A549 (cell line): Measurements from ENCODE around the gene CEBPB.
"Not testable (repeated sequence)": the region's sequence is repeated elsewhere in the genome, so short reads cannot be mapped to it uniquely, and the experiment has no call there.

ENCODE experiments used
- BHLHE40 ChIP-seq: IDR thresholded peaks from 2 replicates; pipeline ENCODE4 v1.6.1; 2012; ENCODE audit warnings: low read depth, low read length, inconsistent platforms
- CEBPB ChIP-seq, 2 experiments: fragments of >200 bp in 1 of 2; sonication (Bioruptor Twin) in 1 of 2; formaldehyde crosslinking in 1 of 2; IDR thresholded peaks; 2 replicates each; pipeline ENCODE4 v1.6.1; 2012 to 2016
- EP300 ChIP-seq, 2 experiments: fragments of >200 bp; sonication (Bioruptor Twin); formaldehyde crosslinking; IDR thresholded peaks; 2 replicates in 1 of 2; 3 replicates in 1 of 2; pipeline ENCODE4 v1.6.1; 2016 to 2017
- KDM1A ChIP-seq: fragments of 200-600 bp; sonication (generic); IDR thresholded peaks from 2 replicates; pipeline ENCODE4 v1.6.1; 2016; ENCODE audit warnings: low read depth, mild to moderate bottlenecking
- MAZ ChIP-seq: fragments of 150-350 bp; IDR thresholded peaks from 2 replicates; pipeline ENCODE4 v1.6.1; 2014; ENCODE audit warnings: antibody characterized with exemption, low read depth, low read length, borderline replicate concordance
- MYC ChIP-seq: IDR thresholded peaks from 2 replicates; pipeline ENCODE4 v1.6.1; 2012; ENCODE audit warnings: mild to moderate bottlenecking, inconsistent platforms, low read length, improper control_type of control experiment, borderline replicate concordance
- NFE2L2 ChIP-seq: fragments of 150-350 bp; conservative IDR thresholded peaks from 2 replicates; pipeline ENCODE4 v1.6.1; 2014; ENCODE audit warnings: low read length
- POLR2A ChIP-seq: IDR thresholded peaks from 2 replicates; pipeline ENCODE4 v1.6.1; 2012; ENCODE audit warnings: mild to moderate bottlenecking, low read length
- RAD21 ChIP-seq, 2 experiments: fragments of >200 bp in 1 of 2; sonication (Bioruptor Twin) in 1 of 2; formaldehyde crosslinking in 1 of 2; IDR thresholded peaks in 1 of 2; conservative IDR thresholded peaks in 1 of 2; 2 replicates in 1 of 2; 3 replicates in 1 of 2; pipeline ENCODE4 v1.6.1; 2012 to 2018; ENCODE audit warnings: inconsistent platforms in 1 of 2
- TF ChIP-seq, protein P1 (sequence below): fragments of >200 bp; sonication (Bioruptor Twin); formaldehyde crosslinking; IDR thresholded peaks from 3 replicates; pipeline ENCODE4 v1.5.1; 2016
- TF ChIP-seq, protein P2 (sequence below): fragments of 200-600 bp; sonication (generic); IDR thresholded peaks from 2 replicates; pipeline ENCODE4 v1.6.1; 2016; ENCODE audit warnings: antibody characterized with exemption, mild to moderate bottlenecking, moderate library complexity

GRCh38 chr20:50208815-50209214, 18.2 kb downstream of the CEBPB start:
- TF ChIP-seq, protein P1, sequence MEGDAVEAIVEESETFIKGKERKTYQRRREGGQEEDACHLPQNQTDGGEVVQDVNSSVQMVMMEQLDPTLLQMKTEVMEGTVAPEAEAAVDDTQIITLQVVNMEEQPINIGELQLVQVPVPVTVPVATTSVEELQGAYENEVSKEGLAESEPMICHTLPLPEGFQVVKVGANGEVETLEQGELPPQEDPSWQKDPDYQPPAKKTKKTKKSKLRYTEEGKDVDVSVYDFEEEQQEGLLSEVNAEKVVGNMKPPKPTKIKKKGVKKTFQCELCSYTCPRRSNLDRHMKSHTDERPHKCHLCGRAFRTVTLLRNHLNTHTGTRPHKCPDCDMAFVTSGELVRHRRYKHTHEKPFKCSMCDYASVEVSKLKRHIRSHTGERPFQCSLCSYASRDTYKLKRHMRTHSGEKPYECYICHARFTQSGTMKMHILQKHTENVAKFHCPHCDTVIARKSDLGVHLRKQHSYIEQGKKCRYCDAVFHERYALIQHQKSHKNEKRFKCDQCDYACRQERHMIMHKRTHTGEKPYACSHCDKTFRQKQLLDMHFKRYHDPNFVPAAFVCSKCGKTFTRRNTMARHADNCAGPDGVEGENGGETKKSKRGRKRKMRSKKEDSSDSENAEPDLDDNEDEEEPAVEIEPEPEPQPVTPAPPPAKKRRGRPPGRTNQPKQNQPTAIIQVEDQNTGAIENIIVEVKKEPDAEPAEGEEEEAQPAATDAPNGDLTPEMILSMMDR, result not testable (repeated sequence)
- not testable (repeated sequence) for TF ChIP-seq MAZ; RAD21 (conservative IDR thresholded peaks at IDR 0.05 in 1 of 2, IDR thresholded peaks at IDR 0.05 in 1 of 2); EP300 (IDR thresholded peaks at IDR 0.05); CEBPB (IDR thresholded peaks at IDR 0.05); NFE2L2; KDM1A; POLR2A; BHLHE40; MYC
- TF ChIP-seq, protein P2, sequence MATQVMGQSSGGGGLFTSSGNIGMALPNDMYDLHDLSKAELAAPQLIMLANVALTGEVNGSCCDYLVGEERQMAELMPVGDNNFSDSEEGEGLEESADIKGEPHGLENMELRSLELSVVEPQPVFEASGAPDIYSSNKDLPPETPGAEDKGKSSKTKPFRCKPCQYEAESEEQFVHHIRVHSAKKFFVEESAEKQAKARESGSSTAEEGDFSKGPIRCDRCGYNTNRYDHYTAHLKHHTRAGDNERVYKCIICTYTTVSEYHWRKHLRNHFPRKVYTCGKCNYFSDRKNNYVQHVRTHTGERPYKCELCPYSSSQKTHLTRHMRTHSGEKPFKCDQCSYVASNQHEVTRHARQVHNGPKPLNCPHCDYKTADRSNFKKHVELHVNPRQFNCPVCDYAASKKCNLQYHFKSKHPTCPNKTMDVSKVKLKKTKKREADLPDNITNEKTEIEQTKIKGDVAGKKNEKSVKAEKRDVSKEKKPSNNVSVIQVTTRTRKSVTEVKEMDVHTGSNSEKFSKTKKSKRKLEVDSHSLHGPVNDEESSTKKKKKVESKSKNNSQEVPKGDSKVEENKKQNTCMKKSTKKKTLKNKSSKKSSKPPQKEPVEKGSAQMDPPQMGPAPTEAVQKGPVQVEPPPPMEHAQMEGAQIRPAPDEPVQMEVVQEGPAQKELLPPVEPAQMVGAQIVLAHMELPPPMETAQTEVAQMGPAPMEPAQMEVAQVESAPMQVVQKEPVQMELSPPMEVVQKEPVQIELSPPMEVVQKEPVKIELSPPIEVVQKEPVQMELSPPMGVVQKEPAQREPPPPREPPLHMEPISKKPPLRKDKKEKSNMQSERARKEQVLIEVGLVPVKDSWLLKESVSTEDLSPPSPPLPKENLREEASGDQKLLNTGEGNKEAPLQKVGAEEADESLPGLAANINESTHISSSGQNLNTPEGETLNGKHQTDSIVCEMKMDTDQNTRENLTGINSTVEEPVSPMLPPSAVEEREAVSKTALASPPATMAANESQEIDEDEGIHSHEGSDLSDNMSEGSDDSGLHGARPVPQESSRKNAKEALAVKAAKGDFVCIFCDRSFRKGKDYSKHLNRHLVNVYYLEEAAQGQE, result not testable (repeated sequence)
